ENCODE measurements around the gene HEPHL1.

Gene HEPHL1

GRCh38 chr11:94034207-94034606 is 13.1 kb downstream of the HEPHL1 start:
- no peaks in the 10 kb centered on the region for H3K36me3 ChIP-seq (ENCODE audit: control insufficient read depth in 5 of 5, insufficient read depth in 5 of 5, low read length in 5 of 5)
- no peaks in the 10 kb centered on the region for H3K27me3 ChIP-seq (ENCODE audit: control insufficient read depth in 5 of 5, insufficient read depth in 4 of 5, low read length in 5 of 5)
- H3K9ac ChIP-seq (ENCODE audit: low read length in 5 of 5): no peak overlapping the region
- peaks cover 0 to 10% (median 3%) of the 10 kb centered on the region in 5 donors for H3K9me3 ChIP-seq (ENCODE audit: control insufficient read depth in 5 of 5, low read length in 5 of 5)
- H3K27ac ChIP-seq (ENCODE audit: low read depth, low read length): no peak overlapping the region
- no peak overlapping the region for H3K4me3 ChIP-seq (ENCODE audit: low read depth in 1 of 5, low read length in 5 of 5)
- H3K4me1 ChIP-seq (ENCODE audit: control insufficient read depth in 5 of 5, insufficient read depth in 5 of 5, low read length in 5 of 5): no peaks in the 10 kb centered on the region

- no peak overlapping the region for H3K4me3 ChIP-seq (ENCODE audit: low read depth in 1 of 5, low read length in 5 of 5)
- H3K9ac ChIP-seq (ENCODE audit: low read length in 5 of 5): no peak overlapping the region
- H3K9me3 ChIP-seq (ENCODE audit: control insufficient read depth in 5 of 5, low read length in 5 of 5): no peaks in the 10 kb centered on the region
- no peaks in the 10 kb centered on the region for H3K36me3 ChIP-seq (ENCODE audit: control insufficient read depth in 5 of 5, insufficient read depth in 5 of 5, low read length in 5 of 5)
- H3K27me3 ChIP-seq (ENCODE audit: control insufficient read depth in 5 of 5, insufficient read depth in 4 of 5, low read length in 5 of 5): no peaks in the 10 kb centered on the region
- H3K27ac ChIP-seq (ENCODE audit: low read depth, low read length): no peak overlapping the region
- no peaks in the 10 kb centered on the region for H3K4me1 ChIP-seq (ENCODE audit: control insufficient read depth in 5 of 5, insufficient read depth in 5 of 5, low read length in 5 of 5)
Observed at GRCh38 chr11:94036096-94036495, 14.9 kb downstream of the HEPHL1 start.

- Histone ChIP-seq H3K9me3 (ENCODE audit: control insufficient read depth in 5 of 5, low read length in 5 of 5) (no peaks in the 10 kb centered on the region), H3K9ac (ENCODE audit: low read length in 5 of 5) (no peak overlapping the region), H3K4me3 (ENCODE audit: low read depth in 1 of 5, low read length in 5 of 5) (no peak overlapping the region), H3K4me1 (ENCODE audit: control insufficient read depth in 5 of 5, insufficient read depth in 5 of 5, low read length in 5 of 5) (no peaks in the 10 kb centered on the region), H3K36me3 (ENCODE audit: control insufficient read depth in 5 of 5, insufficient read depth in 5 of 5, low read length in 5 of 5) (no peaks in the 10 kb centered on the region), H3K27me3 (ENCODE audit: control insufficient read depth in 5 of 5, insufficient read depth in 4 of 5, low read length in 5 of 5) (no peaks in the 10 kb centered on the region), H3K27ac (ENCODE audit: low read depth, low read length) (no peak overlapping the region)
Observed at GRCh38 chr11:94043241-94043640, 22.1 kb downstream of the HEPHL1 start.

GRCh38 chr11:94046796-94047195 is 25.6 kb downstream of the HEPHL1 start:
- Histone ChIP-seq H3K9ac (ENCODE audit: low read length in 5 of 5) (no peak overlapping the region), H3K4me3 (ENCODE audit: low read depth in 1 of 5, low read length in 5 of 5) (no peak overlapping the region), H3K9me3 (ENCODE audit: control insufficient read depth in 5 of 5, low read length in 5 of 5) (no peaks in the 10 kb centered on the region), H3K27ac (ENCODE audit: low read depth, low read length) (no peak overlapping the region), H3K36me3 (ENCODE audit: control insufficient read depth in 5 of 5, insufficient read depth in 5 of 5, low read length in 5 of 5) (no peaks in the 10 kb centered on the region), H3K27me3 (ENCODE audit: control insufficient read depth in 5 of 5, insufficient read depth in 4 of 5, low read length in 5 of 5) (no peaks in the 10 kb centered on the region), H3K4me1 (ENCODE audit: control insufficient read depth in 5 of 5, insufficient read depth in 5 of 5, low read length in 5 of 5) (no peaks in the 10 kb centered on the region)

- no peak overlapping the region for H3K4me3 ChIP-seq (ENCODE audit: low read depth in 1 of 5, low read length in 5 of 5)
- H3K27ac ChIP-seq (ENCODE audit: low read depth, low read length): no peak overlapping the region
- no peaks in the 10 kb centered on the region for H3K9me3 ChIP-seq (ENCODE audit: control insufficient read depth in 5 of 5, low read length in 5 of 5)
- H3K36me3 ChIP-seq (ENCODE audit: control insufficient read depth in 5 of 5, insufficient read depth in 5 of 5, low read length in 5 of 5): no peaks in the 10 kb centered on the region
- H3K27me3 ChIP-seq (ENCODE audit: control insufficient read depth in 5 of 5, insufficient read depth in 4 of 5, low read length in 5 of 5): no peaks in the 10 kb centered on the region
- no peaks in the 10 kb centered on the region for H3K4me1 ChIP-seq (ENCODE audit: control insufficient read depth in 5 of 5, insufficient read depth in 5 of 5, low read length in 5 of 5)
- no peak overlapping the region for H3K9ac ChIP-seq (ENCODE audit: low read length in 5 of 5)
Observed at GRCh38 chr11:94048032-94048709, 27.0 kb downstream of the HEPHL1 start.

GRCh38 chr11:94049351-94049750 is 28.2 kb downstream of the HEPHL1 start:
- H3K27me3 ChIP-seq (ENCODE audit: control insufficient read depth in 5 of 5, insufficient read depth in 4 of 5, low read length in 5 of 5): no peaks in the 10 kb centered on the region
- H3K27ac ChIP-seq (ENCODE audit: low read depth, low read length): no peak overlapping the region
- H3K9ac ChIP-seq (ENCODE audit: low read length in 5 of 5): no peak overlapping the region
- H3K4me1 ChIP-seq (ENCODE audit: control insufficient read depth in 5 of 5, insufficient read depth in 5 of 5, low read length in 5 of 5): no peaks in the 10 kb centered on the region
- no peak overlapping the region for H3K4me3 ChIP-seq (ENCODE audit: low read depth in 1 of 5, low read length in 5 of 5)
- no peaks in the 10 kb centered on the region for H3K36me3 ChIP-seq (ENCODE audit: control insufficient read depth in 5 of 5, insufficient read depth in 5 of 5, low read length in 5 of 5)
- H3K9me3 ChIP-seq (ENCODE audit: control insufficient read depth in 5 of 5, low read length in 5 of 5): no peaks in the 10 kb centered on the region

- Histone ChIP-seq H3K4me3 (ENCODE audit: low read depth in 1 of 5, low read length in 5 of 5) (no peak overlapping the region), H3K27me3 (ENCODE audit: control insufficient read depth in 5 of 5, insufficient read depth in 4 of 5, low read length in 5 of 5) (peaks cover 0 to 3% (median 0%) of the 10 kb centered on the region in 5 donors), H3K36me3 (ENCODE audit: control insufficient read depth in 5 of 5, insufficient read depth in 5 of 5, low read length in 5 of 5) (no peaks in the 10 kb centered on the region), H3K9ac (ENCODE audit: low read length in 5 of 5) (no peak overlapping the region), H3K27ac (ENCODE audit: low read depth, low read length) (no peak overlapping the region), H3K4me1 (ENCODE audit: control insufficient read depth in 5 of 5, insufficient read depth in 5 of 5, low read length in 5 of 5) (no peaks in the 10 kb centered on the region), H3K9me3 (ENCODE audit: control insufficient read depth in 5 of 5, low read length in 5 of 5) (peaks cover 0 to 5% (median 3%) of the 10 kb centered on the region in 5 donors)
Observed at GRCh38 chr11:94058630-94059029, 37.5 kb downstream of the HEPHL1 start.

GRCh38 chr11:94059065-94059464 is 37.9 kb downstream of the HEPHL1 start:
- no peak overlapping the region for H3K4me3 ChIP-seq (ENCODE audit: low read depth in 1 of 5, low read length in 5 of 5)
- peaks cover 0 to 3% (median 0%) of the 10 kb centered on the region in 5 donors for H3K27me3 ChIP-seq (ENCODE audit: control insufficient read depth in 5 of 5, insufficient read depth in 4 of 5, low read length in 5 of 5)
- no peak overlapping the region for H3K9ac ChIP-seq (ENCODE audit: low read length in 5 of 5)
- no peaks in the 10 kb centered on the region for H3K36me3 ChIP-seq (ENCODE audit: control insufficient read depth in 5 of 5, insufficient read depth in 5 of 5, low read length in 5 of 5)
- H3K27ac ChIP-seq (ENCODE audit: low read depth, low read length): no peak overlapping the region
- H3K9me3 ChIP-seq (ENCODE audit: control insufficient read depth in 5 of 5, low read length in 5 of 5): peaks cover 0 to 5% (median 3%) of the 10 kb centered on the region in 5 donors
- H3K4me1 ChIP-seq (ENCODE audit: control insufficient read depth in 5 of 5, insufficient read depth in 5 of 5, low read length in 5 of 5): no peaks in the 10 kb centered on the region

GRCh38 chr11:94060401-94060800 is 39.2 kb downstream of the HEPHL1 start:
- no peaks in the 10 kb centered on the region for H3K4me1 ChIP-seq (ENCODE audit: control insufficient read depth in 5 of 5, insufficient read depth in 5 of 5, low read length in 5 of 5)
- H3K9ac ChIP-seq (ENCODE audit: low read length in 5 of 5): no peak overlapping the region
- H3K27ac ChIP-seq (ENCODE audit: low read depth, low read length): no peak overlapping the region
- peaks cover 0 to 4% (median 3%) of the 10 kb centered on the region in 5 donors for H3K9me3 ChIP-seq (ENCODE audit: control insufficient read depth in 5 of 5, low read length in 5 of 5)
- peaks cover 0 to 3% (median 0%) of the 10 kb centered on the region in 5 donors for H3K27me3 ChIP-seq (ENCODE audit: control insufficient read depth in 5 of 5, insufficient read depth in 4 of 5, low read length in 5 of 5)
- H3K36me3 ChIP-seq (ENCODE audit: control insufficient read depth in 5 of 5, insufficient read depth in 5 of 5, low read length in 5 of 5): no peaks in the 10 kb centered on the region
- H3K4me3 ChIP-seq (ENCODE audit: low read depth in 1 of 5, low read length in 5 of 5): no peak overlapping the region

- Histone ChIP-seq H3K4me3 (ENCODE audit: low read depth in 1 of 5, low read length in 5 of 5) (no peak overlapping the region), H3K27ac (ENCODE audit: low read depth, low read length) (no peak overlapping the region), H3K9ac (ENCODE audit: low read length in 5 of 5) (no peak overlapping the region), H3K36me3 (ENCODE audit: control insufficient read depth in 5 of 5, insufficient read depth in 5 of 5, low read length in 5 of 5) (no peaks in the 10 kb centered on the region), H3K4me1 (ENCODE audit: control insufficient read depth in 5 of 5, insufficient read depth in 5 of 5, low read length in 5 of 5) (no peaks in the 10 kb centered on the region), H3K27me3 (ENCODE audit: control insufficient read depth in 5 of 5, insufficient read depth in 4 of 5, low read length in 5 of 5) (peaks cover 0 to 3% (median 0%) of the 10 kb centered on the region in 5 donors), H3K9me3 (ENCODE audit: control insufficient read depth in 5 of 5, low read length in 5 of 5) (no peaks in the 10 kb centered on the region)
Observed at GRCh38 chr11:94062360-94062759, 41.2 kb downstream of the HEPHL1 start.
